Activated CD8-positive, alpha-beta T cell treated with anti-CD3 and anti-CD28 coated beads, Interleukin-2, amount 10 ng/mL, durations not matched to agents 7 days and 5 days (primary cell): Measurements from ENCODE around the gene SLC7A4. TPM values are rescaled to one million over a fixed set of nuclear protein-coding genes. Genes with fewer than 3 reads are reported as not detected.

Source experiments
- ATAC-seq: fragments of 150-1000 bp; cut with Tn5 transposase; one replicate; pipeline ENCODE4 v1.10.0; 2021; ENCODE audit warnings: moderate library complexity
- CTCF ChIA-PET: fragments of 350-600 bp; sonication (Branson Sonifier 250); formaldehyde crosslinking; loops from one replicate; lab custom pipeline; 2021; ENCODE audit warnings: antibody characterized with exemption; lab: Charles Lee
- POLR2A ChIA-PET: fragments of 350-600 bp; sonication (Branson Sonifier 250); formaldehyde crosslinking; loops from one replicate; lab custom pipeline; 2021; ENCODE audit warnings: antibody characterized with exemption; lab: Charles Lee
- DNase-seq: peaks from one replicate; pipeline ENCODE4 v3.0.0-alpha.2; 2020
- H3K27ac Mint-ChIP-seq: one replicate; pipeline ENCODE4 v1.8.0; 2021; ENCODE audit warnings: mild to moderate bottlenecking, mixed read lengths
- H3K27me3 Mint-ChIP-seq: one replicate; pipeline ENCODE4 v1.8.0; 2021; ENCODE audit warnings: low read depth, mixed read lengths
- H3K36me3 Mint-ChIP-seq: one replicate; pipeline ENCODE4 v1.8.0; 2021; ENCODE audit warnings: low read depth, mixed read lengths
- H3K4me1 Mint-ChIP-seq: one replicate; pipeline ENCODE4 v1.8.0; 2021; ENCODE audit warnings: low read depth, mixed read lengths
- H3K4me3 Mint-ChIP-seq: one replicate; pipeline ENCODE4 v1.8.0; 2021; ENCODE audit warnings: mild to moderate bottlenecking, mixed read lengths
- H3K9me3 Mint-ChIP-seq: one replicate; pipeline ENCODE4 v1.8.0; 2022; ENCODE audit warnings: mixed read lengths; ENCODE audit not compliant: insufficient read depth
- total RNA-seq, 2 experiments: library from RNA; stranded (reverse); gene quantifications; one replicate each; pipeline ENCODE4 v1.2.3, GENCODE V29; 2021

SLC7A4 gene, protein sequence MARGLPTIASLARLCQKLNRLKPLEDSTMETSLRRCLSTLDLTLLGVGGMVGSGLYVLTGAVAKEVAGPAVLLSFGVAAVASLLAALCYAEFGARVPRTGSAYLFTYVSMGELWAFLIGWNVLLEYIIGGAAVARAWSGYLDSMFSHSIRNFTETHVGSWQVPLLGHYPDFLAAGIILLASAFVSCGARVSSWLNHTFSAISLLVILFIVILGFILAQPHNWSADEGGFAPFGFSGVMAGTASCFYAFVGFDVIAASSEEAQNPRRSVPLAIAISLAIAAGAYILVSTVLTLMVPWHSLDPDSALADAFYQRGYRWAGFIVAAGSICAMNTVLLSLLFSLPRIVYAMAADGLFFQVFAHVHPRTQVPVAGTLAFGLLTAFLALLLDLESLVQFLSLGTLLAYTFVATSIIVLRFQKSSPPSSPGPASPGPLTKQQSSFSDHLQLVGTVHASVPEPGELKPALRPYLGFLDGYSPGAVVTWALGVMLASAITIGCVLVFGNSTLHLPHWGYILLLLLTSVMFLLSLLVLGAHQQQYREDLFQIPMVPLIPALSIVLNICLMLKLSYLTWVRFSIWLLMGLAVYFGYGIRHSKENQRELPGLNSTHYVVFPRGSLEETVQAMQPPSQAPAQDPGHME
- total RNA-seq: under 1 TPM; 0.16 to 0.21 TPM

DNA sequence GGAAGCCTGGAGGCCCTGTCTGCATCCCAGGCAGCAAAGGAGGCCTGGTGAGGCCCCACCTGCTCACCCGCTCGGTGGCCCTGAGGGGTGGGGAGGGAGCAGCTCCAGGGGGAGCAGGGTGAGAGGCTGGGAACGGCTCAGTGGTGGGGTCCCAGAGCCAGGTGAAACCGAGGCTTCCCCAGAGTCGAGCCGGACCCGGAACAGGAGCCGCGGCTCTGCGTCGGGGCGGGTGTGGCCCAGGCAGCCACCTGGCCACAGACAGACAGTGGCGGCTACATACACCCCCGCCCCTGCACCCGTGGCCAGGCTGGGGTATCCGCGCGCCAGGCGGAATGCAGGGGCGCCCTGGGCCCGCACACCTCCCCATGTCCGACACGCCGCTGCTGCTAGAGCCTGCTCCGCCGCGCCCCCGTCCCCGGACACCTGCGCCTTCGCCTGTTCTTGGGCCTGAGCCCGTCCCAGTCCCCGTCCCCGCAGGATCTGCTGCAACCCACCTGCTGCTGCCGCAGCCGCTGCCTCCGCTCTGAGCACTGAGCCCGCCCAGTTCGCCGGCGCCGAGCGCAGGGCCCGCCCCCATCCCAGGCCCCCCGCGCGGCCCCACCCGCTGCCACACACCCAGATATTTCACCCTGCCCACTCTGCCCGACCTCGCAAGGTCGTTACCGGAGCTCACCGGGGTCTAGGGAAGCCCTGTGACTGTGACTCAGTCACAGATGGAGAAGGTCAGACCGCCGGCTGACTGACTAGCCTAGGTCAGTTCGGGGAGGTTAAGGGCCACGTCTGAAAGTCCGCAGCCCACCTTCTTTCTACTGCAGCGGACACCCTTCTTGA lies at the start of gene SLC7A4:
TSS of gene SLC7A4 (minus strand) at position 525 of the 831 bp plus-strand sequence. CDS start 749 bp downstream, outside the sequence.
- Mint-ChIP-seq H3K27ac (no peak within 1 kb of the TSS), H3K9me3 (no peaks in the 10 kb centered on the region), H3K36me3 (no peaks in the 10 kb centered on the region), H3K4me3 (peak within 1 kb of the TSS; percentile 12), H3K4me1 (peaks cover 5% of the 10 kb centered on the region), H3K27me3 (peaks cover 41% of the 10 kb centered on the region)
- ChIA-PET CTCF (interaction anchor here (0.8 kb wide), 1 partner anchor 11 kb away, joined by 4 read pairs; no protein-coding TSS in a partner anchor), POLR2A (no interaction called here)
- ATAC-seq (peak; percentile 59), DNase-seq (no peak)

DNA sequence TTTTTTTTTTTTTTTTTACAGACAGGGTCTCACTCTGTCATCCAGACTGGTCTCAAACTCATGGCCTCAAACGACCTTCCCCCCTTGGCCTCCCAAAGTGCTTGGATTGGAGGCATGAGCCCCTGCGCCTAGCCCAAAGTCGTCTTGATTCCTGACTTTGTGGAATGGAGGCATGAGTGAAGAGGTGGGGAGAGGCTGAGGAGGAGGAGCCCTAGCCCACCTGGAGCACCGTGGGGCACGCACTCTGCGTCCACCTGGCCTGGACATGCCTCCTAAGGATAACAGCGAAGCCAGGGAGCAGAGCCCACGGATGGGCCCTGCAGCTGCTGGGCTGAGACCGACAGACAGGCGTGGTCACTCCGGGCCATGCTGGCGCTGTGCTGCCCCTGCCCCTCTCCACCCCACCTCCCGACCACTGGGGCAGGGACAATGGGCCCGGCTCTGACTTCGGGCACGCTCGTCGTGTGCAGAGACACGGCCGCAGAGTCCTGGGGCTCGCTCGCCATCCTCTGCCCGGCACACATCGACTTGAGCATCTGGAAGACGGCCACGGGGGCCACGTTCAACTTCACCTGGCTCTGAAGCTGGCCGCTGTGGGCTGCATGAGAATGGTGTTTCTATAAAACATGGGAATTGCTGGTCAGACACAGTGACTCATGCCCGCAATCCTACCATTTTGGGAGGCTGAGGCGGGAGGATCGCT lies 48.2 kb upstream of the SLC7A4 start:
- H3K36me3 Mint-ChIP-seq: no peaks in the 10 kb centered on the region
- H3K27ac Mint-ChIP-seq: no peak overlapping the region
- H3K4me1 Mint-ChIP-seq: no peaks in the 10 kb centered on the region
- H3K4me3 Mint-ChIP-seq: no peak overlapping the region
- DNase-seq (no peak), ATAC-seq (no peak)
- ChIA-PET CTCF (interaction anchor here (0.7 kb wide), 1 partner anchor 1005 kb away, joined by 3 read pairs; no protein-coding TSS in a partner anchor), POLR2A (no interaction called here)
- no peaks in the 10 kb centered on the region for H3K9me3 Mint-ChIP-seq
- no peaks in the 10 kb centered on the region for H3K27me3 Mint-ChIP-seq

DNA sequence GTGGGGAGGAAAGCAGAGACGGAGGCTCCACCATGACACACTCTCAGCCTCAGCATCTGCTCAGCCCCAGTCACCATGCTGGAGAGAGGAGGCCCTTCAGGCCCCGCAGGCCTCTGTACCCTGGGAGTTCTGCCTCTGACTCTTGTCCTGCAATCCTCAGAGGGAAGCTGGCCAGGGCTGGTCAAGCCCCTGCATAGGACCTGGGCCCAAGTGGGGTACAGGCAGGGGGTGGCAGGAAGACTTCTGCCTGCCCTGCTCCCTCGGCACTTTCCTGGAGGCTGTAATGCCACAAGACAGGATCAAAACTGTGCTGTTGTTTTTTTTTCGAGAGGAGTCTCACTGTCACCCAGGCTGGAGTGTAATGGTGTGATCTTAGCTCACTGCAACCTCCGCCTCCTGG lies 47.1 kb upstream of the SLC7A4 start:
- ATAC-seq (no peak), DNase-seq (no peak)
- H3K27me3 Mint-ChIP-seq: no peaks in the 10 kb centered on the region
- no peak overlapping the region for H3K4me3 Mint-ChIP-seq
- H3K4me1 Mint-ChIP-seq: no peaks in the 10 kb centered on the region
- ChIA-PET CTCF (no interaction called here), POLR2A (no interaction called here)
- H3K27ac Mint-ChIP-seq: no peak overlapping the region
- H3K36me3 Mint-ChIP-seq: no peaks in the 10 kb centered on the region
- no peaks in the 10 kb centered on the region for H3K9me3 Mint-ChIP-seq

DNA sequence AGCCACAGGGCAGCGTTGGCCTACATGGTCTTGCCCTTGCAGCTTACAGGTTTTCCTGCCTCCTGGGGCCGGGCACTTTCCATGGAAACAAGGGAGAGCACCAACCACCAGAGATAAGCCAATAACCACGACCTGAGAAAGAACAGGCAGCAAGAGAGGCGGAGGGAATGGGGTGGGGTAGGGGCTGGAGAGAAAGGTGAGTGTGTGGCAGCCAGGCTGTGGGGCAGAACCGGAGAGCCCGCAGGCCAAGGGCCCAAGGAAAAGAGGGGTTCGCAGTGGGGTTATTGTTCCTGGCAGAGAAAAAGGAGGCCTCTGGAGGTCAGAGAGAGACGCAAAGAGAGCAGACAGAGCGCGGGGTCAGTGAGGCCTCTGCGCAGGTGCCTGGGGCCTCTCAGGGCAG lies 46.6 kb upstream of the SLC7A4 start:
- no peak for DNase-seq
- Mint-ChIP-seq H3K9me3 (no peaks in the 10 kb centered on the region), H3K4me3 (no peak overlapping the region), H3K27ac (no peak overlapping the region), H3K36me3 (no peaks in the 10 kb centered on the region), H3K4me1 (no peaks in the 10 kb centered on the region), H3K27me3 (no peaks in the 10 kb centered on the region)
- ChIA-PET POLR2A (no interaction called here), CTCF (no interaction called here)
- ATAC-seq: no peak

GRCh38 chr22:21077884-21078508 lies 45.6 kb upstream of the SLC7A4 start:
- Mint-ChIP-seq H3K9me3 (no peaks in the 10 kb centered on the region), H3K4me3 (no peak overlapping the region), H3K36me3 (no peaks in the 10 kb centered on the region), H3K27me3 (no peaks in the 10 kb centered on the region), H3K27ac (no peak overlapping the region), H3K4me1 (no peaks in the 10 kb centered on the region)
- ATAC-seq: no peak
- no peak for DNase-seq
- POLR2A ChIA-PET: no interaction called here
- CTCF ChIA-PET: no interaction called here

GRCh38 chr22:21076912-21077625 lies 44.7 kb upstream of the SLC7A4 start:
- ChIA-PET CTCF (no interaction called here), POLR2A (no interaction called here)
- DNase-seq (no peak), ATAC-seq (no peak)
- Mint-ChIP-seq H3K27me3 (peaks cover 2% of the 10 kb centered on the region), H3K36me3 (no peaks in the 10 kb centered on the region), H3K4me3 (no peak overlapping the region), H3K27ac (no peak overlapping the region), H3K4me1 (no peaks in the 10 kb centered on the region), H3K9me3 (no peaks in the 10 kb centered on the region)

DNA sequence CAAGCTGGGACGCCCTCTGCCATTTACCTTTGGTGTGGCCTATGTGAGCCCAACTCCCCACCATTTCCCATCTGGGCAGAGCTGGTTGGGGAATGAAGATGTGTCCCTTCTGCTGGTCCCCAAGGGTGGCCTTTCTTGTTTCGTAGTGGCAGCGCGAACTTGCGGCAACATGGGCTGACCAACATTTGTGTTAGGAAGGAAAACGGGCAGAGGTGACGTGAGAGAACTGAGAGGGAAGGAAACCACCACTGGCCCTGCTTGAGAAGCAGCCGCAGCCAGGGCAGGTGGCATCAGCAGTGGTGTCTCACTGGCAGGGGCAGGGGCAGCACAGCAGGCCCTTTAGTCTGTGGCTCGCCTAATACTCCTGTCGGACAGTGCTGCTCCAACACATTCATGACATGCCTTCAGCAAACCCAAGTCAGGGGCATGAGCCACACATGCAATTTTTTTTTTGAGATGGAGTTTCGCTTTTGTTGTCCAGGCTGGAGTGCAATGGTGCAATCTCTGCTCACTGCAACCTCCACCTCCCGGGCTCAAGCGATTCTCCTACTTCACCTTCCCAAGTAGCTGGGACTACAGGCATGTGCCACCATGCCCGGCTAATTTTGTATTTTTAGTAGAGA lies 43.3 kb upstream of the SLC7A4 start:
- Mint-ChIP-seq H3K27ac (no peak overlapping the region), H3K9me3 (no peaks in the 10 kb centered on the region), H3K36me3 (no peaks in the 10 kb centered on the region), H3K4me3 (no peak overlapping the region), H3K27me3 (peaks cover 2% of the 10 kb centered on the region), H3K4me1 (no peaks in the 10 kb centered on the region)
- CTCF ChIA-PET: no interaction called here
- no peak for DNase-seq
- POLR2A ChIA-PET: no interaction called here
- no peak for ATAC-seq

- ChIA-PET CTCF (no interaction called here), POLR2A (no interaction called here)
- no peak for DNase-seq
- no peaks in the 10 kb centered on the region for H3K36me3 Mint-ChIP-seq
- H3K4me1 Mint-ChIP-seq: no peaks in the 10 kb centered on the region
- no peaks in the 10 kb centered on the region for H3K9me3 Mint-ChIP-seq
- ATAC-seq: no peak
- H3K27ac Mint-ChIP-seq: no peak overlapping the region
- no peak overlapping the region for H3K4me3 Mint-ChIP-seq
- H3K27me3 Mint-ChIP-seq: peaks cover 2% of the 10 kb centered on the region
Observed at GRCh38 chr22:21074102-21074715, 41.8 kb upstream of the SLC7A4 start.

GRCh38 chr22:21073482-21073881 lies 41.1 kb upstream of the SLC7A4 start:
- Mint-ChIP-seq H3K36me3 (no peaks in the 10 kb centered on the region), H3K27ac (no peak overlapping the region), H3K9me3 (no peaks in the 10 kb centered on the region), H3K4me1 (peaks cover 2% of the 10 kb centered on the region), H3K27me3 (peaks cover 2% of the 10 kb centered on the region), H3K4me3 (no peak overlapping the region)
- CTCF ChIA-PET: no interaction called here
- DNase-seq (no peak), ATAC-seq (no peak)
- POLR2A ChIA-PET: no interaction called here

DNA sequence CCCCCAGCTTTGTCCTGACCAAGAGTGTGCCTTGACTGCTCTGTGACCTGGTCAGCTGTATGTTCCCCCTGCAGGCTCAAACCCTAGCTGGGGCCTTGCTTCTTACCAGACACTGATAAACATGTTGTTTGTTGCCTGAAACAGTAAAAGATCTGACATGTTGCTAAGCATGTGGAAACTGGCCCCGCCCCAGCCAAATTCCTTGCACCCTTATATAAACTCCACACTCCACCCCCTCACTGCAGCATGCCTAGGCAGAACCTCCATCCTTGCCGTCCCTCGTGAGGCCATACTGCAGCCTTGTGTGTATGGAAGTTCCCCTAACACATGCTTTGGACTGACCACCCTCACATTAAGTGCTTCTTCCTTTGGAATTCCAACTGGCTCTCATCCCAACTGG lies 40.7 kb upstream of the SLC7A4 start:
- POLR2A ChIA-PET: no interaction called here
- H3K4me1 Mint-ChIP-seq: peaks cover 7% of the 10 kb centered on the region
- CTCF ChIA-PET: no interaction called here

More for the DNA sequence above, 40.7 kb upstream of the SLC7A4 start:
- Mint-ChIP-seq H3K27me3 (peaks cover 2% of the 10 kb centered on the region), H3K4me3 (no peak overlapping the region), H3K36me3 (no peaks in the 10 kb centered on the region), H3K27ac (no peak overlapping the region), H3K9me3 (no peaks in the 10 kb centered on the region)
- ATAC-seq (no peak), DNase-seq (no peak)
